ENCODE data around the gene MGAT3. TPM values are rescaled to one million over a fixed set of nuclear protein-coding genes. Genes with fewer than 3 reads are reported as not detected.

The MGAT3 gene
- total and polyA plus RNA-seq, 9 donors = 1.7 to 9.6 (median 4.7) TPM

- 8% methylated on average over 29 of the region's 41 CpGs for WGBS (ENCODE audit: insufficient coverage)
- no peak overlapping the region for H3K27ac ChIP-seq (ENCODE audit: low read length)
- peak; percentile 81 for DNase-seq
- H3K9me3 ChIP-seq (replicated peaks; ENCODE audit: control insufficient read depth, low read depth, low read length) = no peaks in the 10 kb centered on the region
- peaks cover 21% of the 10 kb centered on the region for H3K4me1 ChIP-seq (ENCODE audit: control insufficient read depth, insufficient read depth, low read length)
- peaks cover under 1% of the 10 kb centered on the region for H3K27me3 ChIP-seq (ENCODE audit: control insufficient read depth, insufficient read depth, low read length)
- no peak overlapping the region for H3K4me3 ChIP-seq (ENCODE audit: low read length)
- H3K36me3 ChIP-seq (ENCODE audit: control insufficient read depth, insufficient read depth, low read length) = peaks cover 16% of the 10 kb centered on the region
These were observed 78.0 kb downstream of the MGAT3 start for GRCh38 chr22:39534591-39535356.

GRCh38 chr22:39535357-39535725 lies 78.5 kb downstream of the MGAT3 start:
- H3K9me3 ChIP-seq (replicated peaks; ENCODE audit: control insufficient read depth, low read depth, low read length) = no peaks in the 10 kb centered on the region
- H3K4me3 ChIP-seq (ENCODE audit: low read length) = no peak overlapping the region
- H3K27me3 ChIP-seq (ENCODE audit: control insufficient read depth, insufficient read depth, low read length) = peaks cover 6% of the 10 kb centered on the region
- peaks cover 21% of the 10 kb centered on the region for H3K4me1 ChIP-seq (ENCODE audit: control insufficient read depth, insufficient read depth, low read length)
- peaks cover 11% of the 10 kb centered on the region for H3K36me3 ChIP-seq (ENCODE audit: control insufficient read depth, insufficient read depth, low read length)
- no peak overlapping the region for H3K27ac ChIP-seq (ENCODE audit: low read length)
- DNase-seq = peak; percentile 24
- WGBS (ENCODE audit: insufficient coverage) = 35% methylated on average over 7 of the region's 13 CpGs

- no peaks in the 10 kb centered on the region for H3K9me3 ChIP-seq (replicated peaks; ENCODE audit: control insufficient read depth, low read depth, low read length)
- no peak overlapping the region for H3K4me3 ChIP-seq (ENCODE audit: low read length)
- H3K27me3 ChIP-seq (ENCODE audit: control insufficient read depth, insufficient read depth, low read length) = peaks cover 6% of the 10 kb centered on the region
- no peak for DNase-seq
- H3K27ac ChIP-seq (ENCODE audit: low read length) = no peak overlapping the region
- 71% methylated on average over 1 of the region's 15 CpGs for WGBS (ENCODE audit: insufficient coverage)
- peaks cover 20% of the 10 kb centered on the region for H3K4me1 ChIP-seq (ENCODE audit: control insufficient read depth, insufficient read depth, low read length)
- peaks cover 6% of the 10 kb centered on the region for H3K36me3 ChIP-seq (ENCODE audit: control insufficient read depth, insufficient read depth, low read length)
These were observed 79.1 kb downstream of the MGAT3 start for GRCh38 chr22:39535831-39536449.

- H3K4me3 ChIP-seq (ENCODE audit: low read length) = no peak overlapping the region
- no peak overlapping the region for H3K27ac ChIP-seq (ENCODE audit: low read length)
- H3K27me3 ChIP-seq (ENCODE audit: control insufficient read depth, insufficient read depth, low read length) = peaks cover 6% of the 10 kb centered on the region
- 66% methylated on average over 8 of the region's 8 CpGs for WGBS (ENCODE audit: insufficient coverage)
- DNase-seq = no peak
- no peaks in the 10 kb centered on the region for H3K9me3 ChIP-seq (replicated peaks; ENCODE audit: control insufficient read depth, low read depth, low read length)
- peaks cover 13% of the 10 kb centered on the region for H3K4me1 ChIP-seq (ENCODE audit: control insufficient read depth, insufficient read depth, low read length)
- no peaks in the 10 kb centered on the region for H3K36me3 ChIP-seq (ENCODE audit: control insufficient read depth, insufficient read depth, low read length)
These were observed 79.9 kb downstream of the MGAT3 start for GRCh38 chr22:39536711-39537110.

GRCh38 chr22:39537975-39538374 lies 81.2 kb downstream of the MGAT3 start:
- Histone ChIP-seq H3K27me3 (ENCODE audit: control insufficient read depth, insufficient read depth, low read length) (peaks cover 6% of the 10 kb centered on the region), H3K27ac (ENCODE audit: low read length) (no peak overlapping the region), H3K4me3 (ENCODE audit: low read length) (no peak overlapping the region), H3K9me3 (replicated peaks; ENCODE audit: control insufficient read depth, low read depth, low read length) (no peaks in the 10 kb centered on the region), H3K4me1 (ENCODE audit: control insufficient read depth, insufficient read depth, low read length) (peaks cover 10% of the 10 kb centered on the region), H3K36me3 (ENCODE audit: control insufficient read depth, insufficient read depth, low read length) (no peaks in the 10 kb centered on the region)
- DNase-seq = no peak
- no CpG with 5 or more reads among the region's 2 CpGs for WGBS (ENCODE audit: insufficient coverage)

Other genes with a start within 250 kb of the MGAT3 start
- gene PDGFB, start 212.0 kb upstream of the MGAT3 start, total RNA-seq = 9.7 TPM
- gene PDGFB, start 212.0 kb upstream of the MGAT3 start, polyA plus RNA-seq (ENCODE audit: insufficient read depth in 1 of 8, insufficient read length in 8 of 8, low replicate concordance in 1 of 8) = 10 to 100 TPM; 17.1 to 22.3 (median 19.9) TPM
- 1,838 TPM for gene RPL3, start 137.4 kb upstream of the MGAT3 start, total RNA-seq
- 1,000 to 10,000 TPM; 2,740 to 3,798 (median 3,333) TPM for gene RPL3, start 137.4 kb upstream of the MGAT3 start, polyA plus RNA-seq (ENCODE audit: insufficient read depth in 1 of 8, insufficient read length in 8 of 8, low replicate concordance in 1 of 8)
- gene SYNGR1, start 107.0 kb upstream of the MGAT3 start, total RNA-seq = 6.3 TPM
- gene SYNGR1, start 107.0 kb upstream of the MGAT3 start, polyA plus RNA-seq (ENCODE audit: insufficient read depth in 1 of 8, insufficient read length in 8 of 8, low replicate concordance in 1 of 8) = 10 to 100 TPM; 12.4 to 19.8 (median 14.9) TPM
- gene TAB1, start 57.2 kb upstream of the MGAT3 start, total RNA-seq = 13.4 TPM
- 10 to 100 TPM; 20.3 to 27.1 (median 22.5) TPM for gene TAB1, start 57.2 kb upstream of the MGAT3 start, polyA plus RNA-seq (ENCODE audit: insufficient read depth in 1 of 8, insufficient read length in 8 of 8, low replicate concordance in 1 of 8)
- gene MIEF1, start 45.3 kb downstream of the MGAT3 start, total RNA-seq = 9.4 TPM
- gene MIEF1, start 45.3 kb downstream of the MGAT3 start, polyA plus RNA-seq (ENCODE audit: insufficient read depth in 1 of 8, insufficient read length in 8 of 8, low replicate concordance in 1 of 8) = 10 to 100 TPM; 15.3 to 21.7 (median 18.1) TPM
- gene ATF4, start 63.5 kb downstream of the MGAT3 start, total RNA-seq = 307 TPM
- 100 to 1,000 TPM; 306 to 403 (median 323) TPM for gene ATF4, start 63.5 kb downstream of the MGAT3 start, polyA plus RNA-seq (ENCODE audit: insufficient read depth in 1 of 8, insufficient read length in 8 of 8, low replicate concordance in 1 of 8)
- gene RPS19BP1, start 75.7 kb downstream of the MGAT3 start, total RNA-seq = 63.0 TPM
- gene RPS19BP1, start 75.7 kb downstream of the MGAT3 start, polyA plus RNA-seq (ENCODE audit: insufficient read depth in 1 of 8, insufficient read length in 8 of 8, low replicate concordance in 1 of 8) = 10 to 100 TPM; 43.2 to 66.6 (median 52.2) TPM
- gene CACNA1I, start 113.7 kb downstream of the MGAT3 start, total RNA-seq = 0.04 TPM
- under 1 TPM; 0.05 to 0.14 (median 0.09) TPM for gene CACNA1I, start 113.7 kb downstream of the MGAT3 start, polyA plus RNA-seq (ENCODE audit: insufficient read depth in 1 of 8, insufficient read length in 8 of 8, low replicate concordance in 1 of 8)